ENCODE data around the gene PPP2R5C.

PPP2R5C gene

DNA sequence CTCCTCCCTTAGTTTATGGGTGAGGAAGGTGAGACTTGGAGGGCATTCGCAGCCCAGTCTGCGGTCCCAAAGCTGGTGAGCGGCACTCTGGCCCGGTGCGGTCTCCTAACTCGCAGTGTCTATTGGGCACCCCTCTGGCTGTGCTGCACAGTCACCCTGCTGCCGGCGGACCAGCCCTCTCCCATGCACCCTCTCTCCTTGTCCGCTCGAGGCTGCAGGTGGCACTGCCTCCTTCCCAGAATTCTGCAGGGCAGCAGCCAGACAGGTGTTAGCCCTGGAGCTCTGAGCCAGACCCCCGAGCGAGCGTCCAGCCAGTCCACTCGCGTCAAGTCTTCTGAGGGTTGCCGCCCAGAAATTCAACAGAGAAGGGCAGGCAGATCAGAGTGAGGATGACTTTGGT, 146.1 kb downstream of the PPP2R5C start:
- no peak overlapping the region for H3K27ac ChIP-seq
- TF ChIP-seq, protein P1, sequence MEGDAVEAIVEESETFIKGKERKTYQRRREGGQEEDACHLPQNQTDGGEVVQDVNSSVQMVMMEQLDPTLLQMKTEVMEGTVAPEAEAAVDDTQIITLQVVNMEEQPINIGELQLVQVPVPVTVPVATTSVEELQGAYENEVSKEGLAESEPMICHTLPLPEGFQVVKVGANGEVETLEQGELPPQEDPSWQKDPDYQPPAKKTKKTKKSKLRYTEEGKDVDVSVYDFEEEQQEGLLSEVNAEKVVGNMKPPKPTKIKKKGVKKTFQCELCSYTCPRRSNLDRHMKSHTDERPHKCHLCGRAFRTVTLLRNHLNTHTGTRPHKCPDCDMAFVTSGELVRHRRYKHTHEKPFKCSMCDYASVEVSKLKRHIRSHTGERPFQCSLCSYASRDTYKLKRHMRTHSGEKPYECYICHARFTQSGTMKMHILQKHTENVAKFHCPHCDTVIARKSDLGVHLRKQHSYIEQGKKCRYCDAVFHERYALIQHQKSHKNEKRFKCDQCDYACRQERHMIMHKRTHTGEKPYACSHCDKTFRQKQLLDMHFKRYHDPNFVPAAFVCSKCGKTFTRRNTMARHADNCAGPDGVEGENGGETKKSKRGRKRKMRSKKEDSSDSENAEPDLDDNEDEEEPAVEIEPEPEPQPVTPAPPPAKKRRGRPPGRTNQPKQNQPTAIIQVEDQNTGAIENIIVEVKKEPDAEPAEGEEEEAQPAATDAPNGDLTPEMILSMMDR (conservative IDR thresholded peaks at IDR 0.05): no peak

DNA sequence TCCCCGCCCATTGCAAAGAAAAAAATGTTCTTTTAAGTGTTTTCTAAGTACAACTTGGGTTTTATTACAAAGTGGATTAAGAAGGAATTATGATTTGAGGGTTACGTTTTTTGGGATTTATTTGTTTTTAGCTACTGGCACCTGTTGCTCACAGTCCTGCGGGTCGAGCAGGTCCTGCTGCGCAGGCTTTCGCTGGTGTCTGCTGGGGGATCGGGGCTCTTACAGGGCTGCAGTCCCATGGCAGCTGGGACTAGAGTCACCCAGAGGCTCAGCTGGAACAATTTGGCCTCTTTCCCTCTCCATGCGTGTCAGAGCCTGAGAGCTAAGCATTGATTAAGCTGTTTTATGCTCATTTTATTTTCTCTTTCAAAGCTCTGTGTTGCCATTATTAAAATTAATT, 147.3 kb downstream of the PPP2R5C start:
- H3K27ac ChIP-seq: no peak overlapping the region
- TF ChIP-seq, protein P1 (conservative IDR thresholded peaks at IDR 0.05): no peak

DNA sequence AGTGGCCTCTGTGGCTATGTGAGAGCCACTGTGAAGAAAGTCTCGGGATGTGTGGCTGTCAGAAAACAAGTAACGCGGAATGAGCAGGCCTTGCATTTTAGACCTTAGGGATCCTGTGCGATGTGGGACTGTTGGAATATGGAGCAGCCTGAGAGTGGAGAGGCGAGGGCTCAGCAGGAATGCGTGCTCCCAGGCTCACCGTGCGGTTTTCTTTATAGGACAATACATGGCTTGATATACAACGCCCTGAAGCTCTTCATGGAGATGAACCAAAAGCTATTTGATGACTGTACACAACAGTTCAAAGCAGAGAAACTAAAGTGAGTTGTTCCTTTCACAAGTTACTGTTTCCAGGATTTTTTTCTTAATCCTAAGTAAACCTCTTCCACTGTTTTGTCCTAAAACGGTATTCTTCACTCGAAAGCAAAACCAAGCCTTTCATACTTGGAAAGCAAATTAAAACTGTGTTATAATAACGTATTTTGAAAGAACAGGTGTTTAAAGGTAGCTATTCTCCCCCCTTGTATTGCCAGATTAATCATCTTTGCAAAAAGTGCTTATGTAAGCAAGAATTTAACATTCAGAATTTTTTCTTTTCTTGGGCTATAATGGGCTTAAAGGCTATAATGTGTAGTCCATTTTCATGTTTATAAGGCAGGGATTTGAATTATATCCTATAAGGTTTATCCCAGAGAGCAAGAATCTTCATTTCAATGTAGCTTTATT, 148.0 kb downstream of the PPP2R5C start:
- no peak overlapping the region for H3K27ac ChIP-seq
- TF ChIP-seq, protein P1 (conservative IDR thresholded peaks at IDR 0.05): no peak

GRCh38 chr14:101912841-101913240, 151.3 kb downstream of the PPP2R5C start:
- TF ChIP-seq, protein P1 (conservative IDR thresholded peaks at IDR 0.05): no peak
- no peak overlapping the region for H3K27ac ChIP-seq

DNA sequence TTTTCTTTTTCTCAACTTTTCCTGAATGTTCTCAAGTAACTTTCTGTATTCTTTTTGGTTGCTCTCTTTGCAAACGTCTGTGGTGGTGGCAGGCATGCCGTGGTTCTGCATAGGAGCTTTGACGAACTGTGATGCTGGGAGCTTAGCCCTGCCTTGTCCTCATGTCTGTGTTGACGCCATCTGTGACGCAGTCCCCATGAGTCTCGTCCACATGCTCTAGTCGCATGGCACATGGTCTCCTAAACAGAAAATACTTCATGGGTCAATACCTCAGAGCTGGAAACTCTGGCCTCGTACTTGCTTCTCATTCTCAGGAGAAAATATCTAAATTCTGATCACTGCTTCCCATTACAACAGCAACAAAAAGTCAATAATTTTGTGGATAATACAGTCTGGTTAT, 152.6 kb downstream of the PPP2R5C start:
- TF ChIP-seq, protein P1 (conservative IDR thresholded peaks at IDR 0.05): no peak
- H3K27ac ChIP-seq: no peak overlapping the region

- TF ChIP-seq, protein P1 (conservative IDR thresholded peaks at IDR 0.05): no peak
- no peak overlapping the region for H3K27ac ChIP-seq
Measured at GRCh38 chr14:101915871-101916815, 154.6 kb downstream of the PPP2R5C start.

DNA sequence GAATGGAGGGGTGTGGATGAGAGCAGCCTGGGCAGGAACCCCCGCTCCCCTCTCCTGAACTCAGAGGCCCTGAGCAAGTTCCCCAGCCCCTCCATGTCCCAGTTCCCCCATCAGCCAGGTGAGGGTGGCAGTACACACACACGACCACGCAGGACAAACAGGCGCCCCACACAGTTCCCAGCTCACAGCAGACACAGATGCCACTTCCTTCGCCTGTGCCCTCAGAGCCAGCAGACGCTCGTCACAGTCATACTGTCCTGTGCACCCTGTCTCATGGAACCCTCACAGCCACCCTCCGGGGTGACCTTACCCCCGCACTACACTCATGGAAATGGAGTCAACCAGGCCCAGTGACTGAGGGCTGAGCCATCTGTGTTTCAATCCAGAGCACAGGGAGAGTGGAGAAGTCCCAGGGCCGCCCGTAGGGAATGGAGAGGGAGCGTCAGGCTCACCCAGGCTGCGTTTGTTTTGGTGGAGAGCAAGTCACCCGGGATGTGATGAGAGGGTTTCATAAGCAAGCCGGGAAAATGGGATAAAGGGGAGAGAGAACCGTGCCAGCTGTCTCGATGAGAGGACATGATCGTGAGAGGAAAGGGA, 155.4 kb downstream of the PPP2R5C start:
- no peak overlapping the region for H3K27ac ChIP-seq
- TF ChIP-seq, protein P1 (conservative IDR thresholded peaks at IDR 0.05): no peak
